GM19025 (cell line): ENCODE measurements around the gene CLMP.
A peak's percentile ranks its signal among the peaks of the same experiment; 100 is the strongest.
"Not testable (repeated sequence)": the region's sequence is repeated elsewhere in the genome, so short reads cannot be mapped to it uniquely, and the experiment has no call there.

Source experiments
- ATAC-seq: cut with Tn5 transposase; IDR thresholded peaks from one replicate; pipeline ENCODE4 v1.9.1; 2021; ENCODE audit warnings: mild to moderate bottlenecking, low read depth, moderate library complexity; ENCODE audit not compliant: unreplicated experiment

Gene CLMP

DNA sequence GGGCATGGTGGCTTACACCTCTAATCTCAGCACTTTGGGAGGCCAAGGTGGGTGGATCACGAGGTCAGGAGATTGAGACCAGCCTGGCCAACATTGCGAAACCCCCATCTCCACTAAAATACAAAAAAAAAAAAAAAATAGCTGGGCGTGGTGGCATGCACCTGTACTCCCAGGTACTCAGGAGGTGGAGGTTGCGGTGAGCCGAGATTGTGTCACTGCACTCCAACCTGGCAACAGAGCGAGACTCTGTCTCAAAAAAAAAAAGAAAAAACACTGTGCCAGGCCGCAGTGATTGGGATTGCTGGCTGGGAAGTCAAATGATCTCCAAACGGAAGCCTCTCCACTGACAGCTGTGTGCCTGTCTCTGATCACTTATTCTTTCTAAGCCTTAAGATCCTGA lies 104.9 kb downstream of the CLMP start:
- ATAC-seq: not testable (repeated sequence)

DNA sequence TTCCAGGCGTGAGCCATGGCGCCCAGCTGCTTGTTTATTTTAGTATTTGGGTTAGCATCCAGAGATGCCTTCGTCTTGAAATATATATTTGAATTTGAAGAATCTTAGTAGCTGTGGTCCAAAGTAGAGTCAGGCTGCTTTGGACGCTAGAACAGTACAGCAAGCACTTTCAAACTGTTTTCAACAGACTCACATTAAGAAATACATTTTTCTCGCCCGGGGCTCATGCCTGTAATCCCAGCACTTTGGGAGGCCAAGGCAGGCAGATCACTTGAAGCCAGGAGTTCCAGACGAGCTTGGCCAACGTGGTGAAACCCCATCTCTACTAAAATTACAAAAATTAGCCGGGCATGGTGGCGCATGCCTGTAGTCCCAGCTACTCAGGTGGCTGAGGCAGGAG lies 106.2 kb downstream of the CLMP start:
- not testable (repeated sequence) for ATAC-seq

DNA sequence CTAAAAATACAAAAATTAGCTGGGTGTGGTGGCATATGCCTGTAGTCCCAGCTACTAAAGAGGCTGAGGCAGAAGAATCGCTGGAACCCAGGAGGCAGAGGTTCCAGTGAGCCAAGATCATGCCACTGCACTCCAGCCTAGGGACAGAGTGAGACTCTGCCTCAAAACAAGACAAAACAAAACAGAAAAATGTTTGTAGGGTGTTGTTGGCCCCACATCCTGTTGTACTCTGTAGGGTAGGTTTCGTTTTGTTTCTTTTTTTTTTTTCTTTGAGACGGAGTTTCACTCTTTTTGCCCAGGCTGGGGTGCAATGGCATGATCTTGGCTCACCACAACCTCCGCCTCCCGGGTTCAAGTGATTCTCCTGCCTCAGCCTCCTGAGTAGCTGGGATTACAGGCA lies 107.4 kb downstream of the CLMP start:
- ATAC-seq: peak; percentile 71

DNA sequence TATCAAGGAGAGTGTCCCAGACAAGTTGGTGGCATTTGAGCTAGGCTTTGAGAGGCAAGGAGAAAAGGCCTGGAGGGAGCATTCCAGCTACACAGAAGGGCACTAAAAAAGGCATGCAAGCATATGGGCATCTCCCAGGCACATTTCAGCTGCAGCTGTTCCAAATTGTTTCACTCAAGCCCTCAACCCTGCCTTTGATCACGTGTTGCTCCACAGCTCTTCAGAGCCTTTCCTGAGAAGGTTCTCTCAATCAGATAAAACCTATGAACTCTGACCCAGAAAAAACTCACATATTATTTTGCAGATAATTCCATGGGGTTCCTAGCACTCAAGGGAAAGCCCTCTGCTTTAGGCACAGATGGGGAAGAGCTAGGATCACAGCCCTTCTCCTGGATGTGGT lies 108.7 kb downstream of the CLMP start:
- no peak for ATAC-seq

DNA sequence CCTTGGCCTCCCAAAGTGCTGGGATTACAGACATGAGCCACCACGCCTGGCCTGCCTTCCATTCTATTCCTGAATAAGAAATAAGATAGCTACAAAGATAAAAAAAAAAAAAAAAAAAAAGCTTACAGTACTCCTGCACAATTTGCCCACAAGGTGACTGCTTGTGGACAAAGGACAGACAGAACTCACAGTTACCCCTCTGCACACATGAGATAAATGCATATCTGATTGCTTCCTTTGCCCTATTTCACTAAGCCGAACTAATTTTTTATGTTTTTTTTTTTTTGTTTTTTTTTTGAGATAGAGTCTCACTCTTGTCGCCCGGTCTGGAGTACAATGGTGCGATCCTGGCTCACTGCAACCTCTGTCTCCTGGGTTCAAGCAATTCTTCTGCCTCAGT lies 109.6 kb downstream of the CLMP start:
- ATAC-seq: no peak

DNA sequence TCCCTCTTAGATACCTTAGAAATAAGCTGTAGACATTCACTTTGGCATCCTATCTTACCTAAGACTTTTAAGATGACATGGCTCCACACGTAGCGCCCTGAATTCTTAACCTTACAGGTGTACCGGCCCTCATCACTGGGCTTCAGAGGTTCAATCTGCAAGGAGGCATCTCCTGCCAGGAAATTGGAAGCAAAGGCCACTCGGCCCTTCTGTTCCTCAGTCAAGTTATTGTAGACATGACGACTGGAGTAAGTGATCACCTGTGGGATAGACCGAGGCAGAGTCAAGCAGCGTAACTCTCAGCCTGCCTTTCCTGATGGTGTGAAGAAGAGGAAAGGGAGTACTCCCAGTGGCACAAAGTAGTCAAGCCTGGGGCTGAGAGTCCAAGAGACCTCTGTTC lies 110.6 kb downstream of the CLMP start:
- ATAC-seq: no peak

DNA sequence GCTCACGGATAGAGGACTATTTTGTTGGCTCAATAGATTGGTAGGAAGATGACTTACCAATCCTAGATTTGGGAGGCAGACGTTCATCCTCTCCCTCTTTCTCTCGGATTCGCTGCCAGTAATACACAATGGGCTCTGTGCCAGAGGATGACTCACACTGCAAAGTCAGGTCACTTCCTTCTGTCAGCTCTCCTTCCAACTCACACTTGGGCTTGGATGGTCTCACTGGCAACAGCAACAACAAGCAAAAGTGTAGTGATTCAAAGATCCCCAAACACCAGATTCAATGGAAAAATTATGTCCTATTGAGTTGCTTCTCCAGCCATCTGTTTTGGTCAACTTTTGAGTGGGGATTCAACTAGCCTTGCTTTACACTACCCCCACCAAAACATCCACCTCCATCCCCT lies 111.4 kb downstream of the CLMP start:
- no peak for ATAC-seq

DNA sequence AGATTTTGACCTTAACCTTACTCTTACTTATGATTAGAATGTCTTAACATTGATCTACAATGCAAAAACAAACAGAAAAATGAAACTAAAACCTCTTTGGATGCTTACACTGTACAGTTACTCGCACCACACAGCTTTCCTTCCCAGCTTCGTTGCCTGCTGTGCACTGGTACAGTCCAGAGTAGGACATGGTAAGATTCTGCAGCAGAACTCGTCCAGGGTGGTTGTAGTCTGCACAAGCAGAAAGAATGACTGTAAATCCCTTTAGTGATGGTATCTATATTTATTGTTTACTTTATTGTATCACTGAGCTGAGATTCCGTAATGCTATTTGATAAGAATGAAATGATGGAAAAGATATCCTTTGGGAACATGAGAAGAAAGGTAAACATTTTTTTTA lies 112.1 kb downstream of the CLMP start:
- no peak for ATAC-seq

DNA sequence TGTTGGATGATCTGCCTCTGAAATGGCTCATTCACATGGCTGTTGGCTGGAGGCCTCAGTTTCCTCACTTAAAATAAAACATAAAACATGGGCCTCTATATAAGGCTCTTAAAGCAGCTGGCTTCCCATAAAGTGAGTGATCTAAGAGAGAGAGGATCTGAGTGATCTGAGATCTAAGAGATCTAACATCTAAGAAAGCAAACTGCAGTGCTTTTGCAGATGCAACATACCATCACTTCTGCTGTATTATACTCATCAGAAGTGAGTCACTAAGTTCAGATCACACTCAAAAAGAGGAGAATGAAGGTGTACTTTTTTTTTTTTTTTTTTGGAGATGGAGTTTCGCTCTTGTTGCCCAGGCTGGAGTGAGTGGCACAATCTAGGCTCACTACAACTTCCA lies 115.0 kb downstream of the CLMP start:
- ATAC-seq: no peak

DNA sequence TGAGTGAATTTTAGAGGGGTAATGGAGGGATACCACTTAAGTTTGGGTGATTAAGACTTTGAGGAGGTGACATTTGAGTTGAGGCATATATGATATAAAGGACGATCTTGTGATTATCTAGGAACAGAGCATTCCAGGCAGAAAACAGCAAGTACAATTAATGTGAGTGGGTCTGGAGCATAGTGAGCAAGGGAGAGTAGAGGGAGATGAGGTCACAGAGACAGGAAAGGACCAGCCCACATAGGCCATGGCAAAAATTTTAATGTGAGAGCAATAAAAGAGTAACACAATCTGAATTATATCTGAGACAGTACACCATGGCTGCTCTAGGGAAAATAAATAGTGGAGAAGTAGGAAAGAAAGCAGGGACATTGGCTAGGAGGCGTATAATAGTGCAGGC lies 118.6 kb downstream of the CLMP start:
- ATAC-seq: no peak

DNA sequence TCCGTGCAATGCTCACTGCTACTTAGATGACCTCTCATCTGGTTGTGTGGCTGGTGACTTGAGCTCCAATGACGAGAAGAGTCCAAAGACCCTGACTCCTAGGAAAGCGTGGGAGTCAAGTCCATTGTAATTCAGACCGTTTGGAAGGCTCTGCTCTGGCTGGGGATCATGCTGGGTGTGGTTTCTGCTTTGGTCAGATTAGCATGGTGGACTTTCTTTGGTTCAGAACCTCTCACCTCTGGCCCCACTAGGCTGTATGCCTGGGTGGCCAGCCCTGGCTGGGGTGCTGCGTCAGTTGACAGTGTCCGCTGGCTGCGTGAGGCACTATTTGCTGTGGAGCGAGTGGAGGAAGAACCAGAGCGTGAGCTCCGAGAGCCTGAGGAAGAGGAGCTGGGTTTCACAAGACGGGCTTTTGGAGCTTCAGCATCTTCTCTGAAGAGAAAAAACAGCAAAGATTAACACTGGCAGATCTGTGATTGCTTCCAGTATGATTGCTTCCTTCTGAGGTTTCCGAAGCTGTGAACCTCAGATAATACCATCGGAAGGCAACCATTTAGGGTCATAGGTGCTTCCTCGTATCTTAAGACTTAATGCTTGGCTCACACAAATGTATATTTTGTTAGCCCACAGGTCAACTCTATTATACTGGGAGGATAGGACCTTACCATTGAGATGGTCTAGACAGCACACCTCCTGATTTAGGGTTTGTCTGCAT lies 121.5 kb downstream of the CLMP start:
- ATAC-seq: no peak

DNA sequence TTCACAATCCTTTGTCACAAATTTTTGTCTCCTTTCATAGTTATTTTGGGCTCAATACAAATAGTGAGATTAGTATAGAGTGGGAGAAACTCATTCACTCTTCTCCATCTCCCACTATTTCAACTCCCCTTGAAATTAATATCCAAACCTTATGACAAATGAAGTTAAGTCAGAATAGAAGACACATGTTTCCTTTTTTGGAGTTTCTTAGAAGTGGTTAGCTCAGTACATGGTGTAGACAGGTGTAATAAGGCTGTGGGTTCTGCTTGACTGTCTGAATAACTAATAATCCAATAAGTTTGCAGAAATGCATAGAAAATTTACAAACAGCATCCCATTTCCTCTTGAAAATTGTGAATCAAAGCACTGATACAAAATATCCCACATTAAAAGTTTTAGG lies 122.3 kb downstream of the CLMP start:
- ATAC-seq: no peak

DNA sequence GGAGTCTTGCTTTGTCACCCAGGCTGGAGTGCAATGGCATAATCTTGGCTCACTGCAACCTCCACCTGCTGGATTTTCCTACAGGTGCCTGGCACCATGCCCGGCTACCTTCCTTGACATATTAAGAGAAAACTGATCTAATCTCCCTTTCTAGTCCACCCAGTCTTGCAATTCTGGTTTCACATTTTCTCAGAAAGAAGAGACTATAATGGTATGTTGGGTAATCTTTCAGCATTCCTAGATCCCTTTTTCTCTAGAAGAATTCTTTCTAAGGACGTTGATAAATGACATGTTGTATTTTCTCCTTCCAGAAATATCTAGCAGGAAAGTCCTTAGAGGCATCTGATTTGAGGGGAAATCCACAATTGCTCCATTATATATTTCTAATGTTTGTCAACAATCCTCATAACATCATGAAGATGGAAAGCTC lies 122.7 kb downstream of the CLMP start:
- no peak for ATAC-seq

DNA sequence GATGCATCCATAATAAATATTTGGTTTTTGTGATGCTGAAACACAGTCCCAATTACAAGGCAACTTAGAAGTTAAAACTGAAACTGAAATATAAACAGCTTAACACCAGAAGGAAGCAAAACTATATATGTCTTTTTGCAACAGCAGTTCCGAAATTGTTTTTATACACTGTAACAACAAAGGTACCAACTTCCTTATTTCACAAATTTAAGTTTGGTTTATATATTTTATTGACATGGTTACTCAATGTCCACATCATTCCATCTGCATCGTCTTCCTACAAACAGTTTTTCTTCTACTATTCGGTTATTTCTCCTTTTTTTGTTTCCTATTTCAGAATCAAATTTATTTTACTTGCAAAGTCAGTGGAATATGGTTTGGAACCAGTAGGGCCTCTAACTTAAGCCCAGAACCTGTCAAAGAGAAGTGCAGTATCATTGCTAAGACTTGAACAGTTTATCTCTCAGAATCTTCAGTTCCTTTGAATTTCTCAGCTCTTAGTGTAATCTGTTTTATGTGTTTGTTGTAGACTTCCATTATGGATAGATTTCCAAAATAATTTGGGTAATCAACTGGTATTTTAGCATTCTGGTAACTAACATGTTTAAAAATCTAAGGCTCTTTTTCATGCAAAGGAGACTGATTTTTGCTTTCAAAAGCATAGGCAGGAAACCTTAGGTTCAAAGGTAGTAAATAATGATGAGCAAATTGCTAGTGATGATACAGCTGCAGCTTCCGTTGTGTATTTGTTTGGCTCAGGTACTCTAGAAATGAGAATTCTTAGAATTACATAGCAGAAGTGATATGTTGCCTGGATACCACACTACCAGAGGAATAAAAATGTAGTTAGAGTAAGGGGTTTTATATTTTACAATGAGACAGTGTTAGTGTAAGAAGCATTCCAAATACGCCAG lies 124.9 kb downstream of the CLMP start:
- peak; percentile 44 for ATAC-seq

DNA sequence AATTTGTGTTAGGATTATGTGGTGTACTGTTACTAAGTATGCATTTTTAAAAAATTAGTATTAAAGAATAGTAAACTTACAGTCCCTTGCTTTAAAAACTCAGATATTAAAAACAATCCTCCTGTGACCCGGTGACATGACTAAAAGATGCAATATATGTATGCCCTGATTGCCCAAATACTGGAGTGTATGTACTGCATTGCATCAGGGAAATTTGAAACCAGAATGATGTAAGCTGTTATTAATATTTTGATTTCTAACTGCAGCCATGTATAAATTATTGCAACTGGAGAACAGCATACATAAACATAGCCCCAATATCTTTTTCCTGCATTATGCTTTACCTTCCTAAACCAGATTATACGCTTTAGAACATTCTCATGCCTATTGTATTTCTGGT lies 129.4 kb downstream of the CLMP start:
- ATAC-seq: no peak

DNA sequence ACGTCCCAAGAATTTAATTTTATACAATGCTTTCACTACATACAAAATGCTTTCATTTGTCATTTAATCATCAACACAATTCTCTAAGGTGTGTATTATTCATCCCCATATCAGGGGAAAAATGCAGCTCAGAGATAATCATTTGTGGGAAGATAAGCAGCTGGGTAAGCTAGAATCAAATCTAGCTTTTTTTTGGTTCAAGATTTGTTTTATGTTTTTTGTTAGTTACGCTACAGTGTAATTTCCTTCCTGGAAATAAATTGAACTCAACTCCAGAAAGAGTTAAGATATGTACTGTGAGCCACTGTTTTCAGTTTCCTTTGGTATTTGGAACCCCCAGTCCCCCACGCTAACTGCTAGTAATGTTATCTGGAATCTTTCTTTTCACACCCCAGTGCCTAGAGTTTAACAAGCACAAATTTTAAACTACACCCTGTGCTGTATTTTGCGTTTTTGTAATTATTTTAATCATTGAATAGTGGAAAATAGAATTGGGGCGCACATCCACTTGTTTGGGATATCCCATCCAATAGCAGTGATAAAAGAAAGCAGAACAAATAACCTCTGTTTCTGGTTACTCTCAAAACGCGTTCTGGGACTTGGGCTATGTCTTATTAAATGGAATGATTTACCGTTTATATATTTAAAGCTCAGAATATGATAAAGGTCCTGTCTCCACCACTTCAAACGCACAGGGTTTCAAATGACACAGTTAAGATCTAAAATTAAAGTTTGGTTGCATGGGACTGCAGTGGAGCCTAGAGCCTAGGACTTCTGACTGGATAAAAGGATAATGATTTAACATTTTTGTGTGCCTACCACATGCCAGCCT lies 131.0 kb downstream of the CLMP start:
- ATAC-seq: no peak

DNA sequence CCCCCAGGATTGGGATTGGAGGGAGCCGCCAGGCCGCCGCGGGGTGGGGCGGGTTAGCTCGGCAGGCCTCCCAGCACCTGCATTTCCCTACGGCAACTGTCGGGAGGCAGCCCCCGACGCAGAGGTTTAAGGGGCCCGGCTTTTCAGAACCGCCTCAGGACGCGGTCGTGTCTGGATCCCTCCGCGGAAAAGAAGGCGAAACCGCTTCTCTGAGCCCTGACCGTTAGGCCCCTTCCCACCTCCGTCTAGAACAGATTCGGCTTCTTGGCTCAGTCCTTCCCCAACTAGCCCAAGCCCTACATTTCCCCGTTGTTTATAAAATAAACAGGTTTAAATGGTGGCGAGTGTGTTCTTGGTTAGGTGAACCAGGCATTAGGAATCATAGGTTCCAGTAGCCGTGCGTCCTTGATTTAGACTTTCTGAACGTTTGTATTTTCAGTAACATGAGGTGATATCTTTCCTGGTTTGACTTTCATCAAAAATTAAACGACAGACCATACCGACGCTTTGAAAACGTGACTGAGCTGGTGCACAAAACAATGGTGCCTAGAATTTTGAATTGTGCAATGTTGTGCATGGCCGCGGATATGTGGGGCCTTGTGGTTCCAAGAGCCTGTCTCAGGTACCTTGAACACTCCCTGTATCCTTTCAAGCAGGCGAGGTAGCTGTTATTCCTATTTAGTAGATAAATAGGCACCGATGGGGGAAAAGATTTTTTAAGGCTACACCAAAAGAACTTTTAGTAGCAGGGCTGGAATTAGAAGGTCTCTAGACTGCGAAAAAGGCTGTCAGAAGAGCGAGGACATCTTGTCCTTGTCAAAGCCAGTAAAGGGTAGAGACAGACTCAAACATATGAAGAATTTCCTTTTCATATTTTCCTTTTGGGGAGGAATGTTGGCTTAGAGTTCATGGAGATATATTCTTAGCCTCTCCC lies 131.9 kb downstream of the CLMP start:
- ATAC-seq: no peak

DNA sequence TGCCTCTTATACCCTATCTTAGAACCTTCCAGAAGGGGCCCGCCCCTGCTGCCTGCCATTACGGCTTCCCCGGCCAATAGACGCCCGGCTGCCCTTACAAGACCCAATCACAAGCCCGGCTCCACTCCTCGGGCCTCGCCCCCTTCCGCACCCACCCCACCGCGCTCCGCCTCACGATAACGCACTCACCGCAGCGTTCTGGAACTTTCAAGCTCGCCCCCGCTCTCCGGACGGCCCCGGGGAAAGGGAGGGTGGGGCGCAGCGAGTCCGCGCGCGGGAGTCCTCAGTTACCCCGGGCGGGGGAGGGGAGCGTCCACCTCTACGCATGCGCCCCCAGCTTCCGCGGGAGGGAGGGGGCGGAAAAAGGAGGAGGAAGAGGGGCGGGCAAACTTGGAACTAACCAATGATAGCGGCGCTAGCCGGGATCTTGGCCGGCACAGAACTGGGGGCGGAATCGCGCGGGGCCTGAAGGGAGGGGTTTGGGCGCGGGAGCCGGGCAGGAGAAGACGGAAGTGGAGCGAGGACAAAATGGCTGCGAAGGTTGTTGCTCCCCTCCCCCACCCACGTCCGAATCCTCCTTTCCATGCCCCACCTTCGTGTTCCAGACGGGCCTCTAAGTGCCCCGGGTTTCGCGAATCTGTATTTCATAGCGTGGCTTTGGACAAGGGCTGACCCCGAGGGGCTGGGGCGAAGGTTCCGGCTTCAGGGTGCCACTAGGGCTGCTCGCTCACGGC lies 132.7 kb downstream of the CLMP start:
- ATAC-seq: peak; percentile 83
